ENCODE measurements around the gene CEMP1.

CEMP1 gene

GRCh38 chr16:2487517-2487842 is 43.7 kb downstream of the CEMP1 start:
- Histone ChIP-seq H3K9ac (ENCODE audit: low read depth, low read length) (no peak overlapping the region; the same call in 1 of the 2 replicates), H3K4me1 (ENCODE audit: insufficient read depth, low read length) (no peaks in the 10 kb centered on the region), H3K36me3 (ENCODE audit: insufficient read depth, low read length) (no peaks in the 10 kb centered on the region), H3K27ac (ENCODE audit: low read depth, low read length) (no peak overlapping the region), H3K27me3 (ENCODE audit: insufficient read depth, low read length) (no peaks in the 10 kb centered on the region), H3K4me3 (ENCODE audit: low read length) (no peak overlapping the region), H3K9me3 (ENCODE audit: insufficient read depth, low read depth, low read length) (no peaks in the 10 kb centered on the region)
- 93% methylated on average over 8 of the region's 8 CpGs for WGBS

GRCh38 chr16:2486645-2487516 is 44.3 kb downstream of the CEMP1 start:
- no peak overlapping the region; the same call in 1 of the 2 replicates for H3K9ac ChIP-seq (ENCODE audit: low read depth, low read length)
- 77% methylated on average over 29 of the region's 29 CpGs for WGBS
- H3K27me3 ChIP-seq (ENCODE audit: insufficient read depth, low read length) = no peaks in the 10 kb centered on the region
- no peak overlapping the region for H3K27ac ChIP-seq (ENCODE audit: low read depth, low read length)
- H3K4me1 ChIP-seq (ENCODE audit: insufficient read depth, low read length) = no peaks in the 10 kb centered on the region
- no peaks in the 10 kb centered on the region for H3K9me3 ChIP-seq (ENCODE audit: insufficient read depth, low read depth, low read length)
- no peak overlapping the region for H3K4me3 ChIP-seq (ENCODE audit: low read length)
- H3K36me3 ChIP-seq (ENCODE audit: insufficient read depth, low read length) = no peaks in the 10 kb centered on the region

- WGBS = 92% methylated on average over 33 of the region's 33 CpGs
- Histone ChIP-seq H3K9me3 (ENCODE audit: insufficient read depth, low read depth, low read length) (no peaks in the 10 kb centered on the region), H3K9ac (ENCODE audit: low read depth, low read length) (no peak overlapping the region), H3K4me3 (ENCODE audit: low read length) (no peak overlapping the region), H3K36me3 (ENCODE audit: insufficient read depth, low read length) (no peaks in the 10 kb centered on the region), H3K4me1 (ENCODE audit: insufficient read depth, low read length) (no peaks in the 10 kb centered on the region), H3K27ac (ENCODE audit: low read depth, low read length) (no peak overlapping the region), H3K27me3 (ENCODE audit: insufficient read depth, low read length) (no peaks in the 10 kb centered on the region)
Observed at GRCh38 chr16:2485811-2486507, 45.2 kb downstream of the CEMP1 start.

GRCh38 chr16:2484898-2485508 is 46.2 kb downstream of the CEMP1 start:
- Histone ChIP-seq H3K9me3 (ENCODE audit: insufficient read depth, low read depth, low read length) (no peaks in the 10 kb centered on the region), H3K4me3 (ENCODE audit: low read length) (no peak overlapping the region), H3K4me1 (ENCODE audit: insufficient read depth, low read length) (no peaks in the 10 kb centered on the region), H3K36me3 (ENCODE audit: insufficient read depth, low read length) (no peaks in the 10 kb centered on the region), H3K27ac (ENCODE audit: low read depth, low read length) (no peak overlapping the region), H3K27me3 (ENCODE audit: insufficient read depth, low read length) (no peaks in the 10 kb centered on the region), H3K9ac (ENCODE audit: low read depth, low read length) (no peak overlapping the region)
- WGBS = 92% methylated on average over 13 of the region's 13 CpGs

GRCh38 chr16:2483939-2484897 is 47.0 kb downstream of the CEMP1 start:
- Histone ChIP-seq H3K27me3 (ENCODE audit: insufficient read depth, low read length) (no peaks in the 10 kb centered on the region), H3K27ac (ENCODE audit: low read depth, low read length) (no peak overlapping the region), H3K4me1 (ENCODE audit: insufficient read depth, low read length) (no peaks in the 10 kb centered on the region), H3K9me3 (ENCODE audit: insufficient read depth, low read depth, low read length) (no peaks in the 10 kb centered on the region), H3K36me3 (ENCODE audit: insufficient read depth, low read length) (no peaks in the 10 kb centered on the region), H3K4me3 (ENCODE audit: low read length) (no peak overlapping the region), H3K9ac (ENCODE audit: low read depth, low read length) (no peak overlapping the region)
- 91% methylated on average over 16 of the region's 16 CpGs for WGBS

GRCh38 chr16:2482708-2483534 is 48.3 kb downstream of the CEMP1 start:
- Histone ChIP-seq H3K9ac (ENCODE audit: low read depth, low read length) (no peak overlapping the region), H3K27me3 (ENCODE audit: insufficient read depth, low read length) (no peaks in the 10 kb centered on the region), H3K36me3 (ENCODE audit: insufficient read depth, low read length) (no peaks in the 10 kb centered on the region), H3K4me1 (ENCODE audit: insufficient read depth, low read length) (no peaks in the 10 kb centered on the region), H3K27ac (ENCODE audit: low read depth, low read length) (no peak overlapping the region), H3K9me3 (ENCODE audit: insufficient read depth, low read depth, low read length) (no peaks in the 10 kb centered on the region), H3K4me3 (ENCODE audit: low read length) (no peak overlapping the region)
- WGBS = 90% methylated on average over 32 of the region's 32 CpGs

GRCh38 chr16:2482249-2482648 is 49.0 kb downstream of the CEMP1 start:
- H3K27me3 ChIP-seq (ENCODE audit: insufficient read depth, low read length) = no peaks in the 10 kb centered on the region
- WGBS = 94% methylated on average over 13 of the region's 13 CpGs
- no peak overlapping the region for H3K27ac ChIP-seq (ENCODE audit: low read depth, low read length)
- no peaks in the 10 kb centered on the region for H3K9me3 ChIP-seq (ENCODE audit: insufficient read depth, low read depth, low read length)
- H3K36me3 ChIP-seq (ENCODE audit: insufficient read depth, low read length) = no peaks in the 10 kb centered on the region
- no peak overlapping the region for H3K4me3 ChIP-seq (ENCODE audit: low read length)
- no peak overlapping the region for H3K9ac ChIP-seq (ENCODE audit: low read depth, low read length)
- no peaks in the 10 kb centered on the region for H3K4me1 ChIP-seq (ENCODE audit: insufficient read depth, low read length)

GRCh38 chr16:2481676-2482075 is 49.5 kb downstream of the CEMP1 start:
- Histone ChIP-seq H3K4me3 (ENCODE audit: low read length) (no peak overlapping the region), H3K9ac (ENCODE audit: low read depth, low read length) (no peak overlapping the region), H3K36me3 (ENCODE audit: insufficient read depth, low read length) (no peaks in the 10 kb centered on the region), H3K9me3 (ENCODE audit: insufficient read depth, low read depth, low read length) (no peaks in the 10 kb centered on the region), H3K4me1 (ENCODE audit: insufficient read depth, low read length) (no peaks in the 10 kb centered on the region), H3K27ac (ENCODE audit: low read depth, low read length) (no peak overlapping the region), H3K27me3 (ENCODE audit: insufficient read depth, low read length) (peaks cover 4% of the 10 kb centered on the region)
- WGBS = 85% methylated on average over 7 of the region's 7 CpGs

- 94% methylated on average over 12 of the region's 12 CpGs for WGBS
- Histone ChIP-seq H3K4me1 (ENCODE audit: insufficient read depth, low read length) (no peaks in the 10 kb centered on the region), H3K27me3 (ENCODE audit: insufficient read depth, low read length) (peaks cover 11% of the 10 kb centered on the region), H3K9ac (ENCODE audit: low read depth, low read length) (no peak overlapping the region), H3K4me3 (ENCODE audit: low read length) (no peak overlapping the region), H3K9me3 (ENCODE audit: insufficient read depth, low read depth, low read length) (no peaks in the 10 kb centered on the region), H3K27ac (ENCODE audit: low read depth, low read length) (no peak overlapping the region), H3K36me3 (ENCODE audit: insufficient read depth, low read length) (no peaks in the 10 kb centered on the region)
Observed at GRCh38 chr16:2480948-2481347, 50.3 kb downstream of the CEMP1 start.

All from HUES64 (cell line).